HFFc6 (cell line): ENCODE measurements around the gene SNTG2. TPM values are rescaled to one million over a fixed set of nuclear protein-coding genes. Genes with fewer than 3 reads are reported as not detected.

ENCODE experiments used
- DNase-seq: peaks from one replicate; pipeline ENCODE4 v3.0.0-alpha.2; 2018
- H3K27ac Mint-ChIP-seq: 2 replicates; pipeline ENCODE4 v1.8.0; 2020; ENCODE audit warnings: mild to moderate bottlenecking, mixed read lengths
- H3K27me3 Mint-ChIP-seq: 2 replicates; pipeline ENCODE4 v1.8.0; 2021; ENCODE audit warnings: mild to moderate bottlenecking, moderate library complexity, mixed read lengths; ENCODE audit not compliant: insufficient read depth
- H3K36me3 Mint-ChIP-seq: 2 replicates; pipeline ENCODE4 v1.8.0; 2021; ENCODE audit warnings: low read depth, mixed read lengths
- H3K4me1 Mint-ChIP-seq: 2 replicates; pipeline ENCODE4 v1.8.0; 2020; ENCODE audit warnings: low read depth, mixed read lengths
- H3K4me3 Mint-ChIP-seq: 2 replicates; pipeline ENCODE4 v1.8.0; 2020; ENCODE audit warnings: mild to moderate bottlenecking, moderate library complexity, mixed read lengths
- H3K9me3 Mint-ChIP-seq: 2 replicates; pipeline ENCODE4 v1.8.0; 2020; ENCODE audit warnings: mild to moderate bottlenecking, mixed read lengths
- CTCF ChIP-seq: fragments of 200-600 bp; sonication (generic); IDR thresholded peaks from 2 replicates; pipeline ENCODE4 v1.5.0; 2021; ENCODE audit warnings: antibody characterized with exemption, mild to moderate bottlenecking
- total RNA-seq, 6 experiments: library from RNA; stranded (reverse); fragmentation: NEBNext Ultra II Directional; extraction: Animal tissue kit (Norgen Biotek cat#: 25700); gene quantifications; 2 replicates in 1 of 6; 3 replicates in 5 of 6; pipeline ENCODE4 v1.2.3, GENCODE V29; 2021

SNTG2 gene
- total RNA-seq, 6 experiments from 2014 or later, result not detected

GRCh38 chr2:1278861-1279260, 328.2 kb downstream of the SNTG2 start:
- no peak for DNase-seq
- Mint-ChIP-seq H3K4me1 (no peaks in the 10 kb centered on the region), H3K4me3 (no peak overlapping the region), H3K36me3 (no peaks in the 10 kb centered on the region), H3K27me3 (no peaks in the 10 kb centered on the region; the same call in 1 of the 2 replicates), H3K9me3 (peaks cover 13% of the 10 kb centered on the region; the same call in 1 of the 2 replicates), H3K27ac (no peak overlapping the region)
- TF ChIP-seq CTCF, result no peak

- no peaks in the 10 kb centered on the region for H3K36me3 Mint-ChIP-seq
- H3K27ac Mint-ChIP-seq, result no peak overlapping the region
- H3K27me3 Mint-ChIP-seq, result peaks cover 2% of the 10 kb centered on the region; the same call in 1 of the 2 replicates
- no peak overlapping the region for H3K4me3 Mint-ChIP-seq
- no peak for TF ChIP-seq CTCF
- no peak for DNase-seq
- H3K4me1 Mint-ChIP-seq, result peaks cover 5% of the 10 kb centered on the region; the same call in 1 of the 2 replicates
- H3K9me3 Mint-ChIP-seq, result peaks cover 7% of the 10 kb centered on the region; the same call in 1 of the 2 replicates
Observed at GRCh38 chr2:1282552-1282951, 331.9 kb downstream of the SNTG2 start.

GRCh38 chr2:1283020-1283801, 332.6 kb downstream of the SNTG2 start:
- Mint-ChIP-seq H3K4me3 (no peak overlapping the region), H3K36me3 (no peaks in the 10 kb centered on the region), H3K4me1 (peaks cover 5% of the 10 kb centered on the region; the same call in 1 of the 2 replicates), H3K27me3 (peaks cover 2% of the 10 kb centered on the region; the same call in 1 of the 2 replicates), H3K27ac (no peak overlapping the region), H3K9me3 (peaks cover 12% of the 10 kb centered on the region)
- TF ChIP-seq CTCF, result no peak
- no peak for DNase-seq

DNA sequence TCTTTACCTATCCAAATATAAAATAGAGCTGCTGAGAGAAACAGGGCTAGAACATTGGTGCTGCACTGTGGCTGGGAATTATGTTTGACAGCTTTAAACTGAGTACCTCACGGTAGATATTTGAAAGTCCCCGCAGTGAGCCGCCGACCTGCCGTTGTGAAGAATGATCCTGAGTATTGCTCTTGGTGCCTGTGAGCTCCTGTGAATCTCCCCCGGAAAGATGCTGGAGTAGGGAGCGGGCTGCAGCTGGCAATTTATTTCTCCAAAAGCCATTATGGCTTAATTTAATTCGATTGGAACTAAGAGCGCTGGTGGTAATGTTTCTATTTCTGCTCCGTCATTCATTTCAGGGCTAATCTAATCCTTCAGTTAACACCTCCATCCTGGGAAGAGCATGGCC, 333.2 kb downstream of the SNTG2 start:
- peaks cover 5% of the 10 kb centered on the region; the same call in 1 of the 2 replicates for H3K4me1 Mint-ChIP-seq
- no peak for TF ChIP-seq CTCF
- DNase-seq, result no peak
- H3K27me3 Mint-ChIP-seq, result peaks cover 2% of the 10 kb centered on the region; the same call in 1 of the 2 replicates
- no peaks in the 10 kb centered on the region for H3K36me3 Mint-ChIP-seq
- no peak overlapping the region for H3K27ac Mint-ChIP-seq
- peaks cover 15% of the 10 kb centered on the region for H3K9me3 Mint-ChIP-seq
- H3K4me3 Mint-ChIP-seq, result no peak overlapping the region

- no peak for TF ChIP-seq CTCF
- Mint-ChIP-seq H3K9me3 (peaks cover 24% of the 10 kb centered on the region), H3K36me3 (no peaks in the 10 kb centered on the region), H3K27me3 (peaks cover 2% of the 10 kb centered on the region; the same call in 1 of the 2 replicates), H3K27ac (no peak overlapping the region), H3K4me1 (peaks cover 5% of the 10 kb centered on the region; the same call in 1 of the 2 replicates), H3K4me3 (no peak overlapping the region)
- no peak for DNase-seq
Observed at GRCh38 chr2:1286929-1287328, 336.3 kb downstream of the SNTG2 start.
